Measurements from ENCODE around the gene ZNF516. TPM values are rescaled to one million over a fixed set of nuclear protein-coding genes. Genes with fewer than 3 reads are reported as not detected.

ZNF516 gene
- total and polyA plus RNA-seq, 2 of the 4 experiments (the other 2 are of a cell fraction), result 7.9 to 16.9 TPM

- Histone ChIP-seq H3K79me1 (ENCODE audit: low read depth in 1 of 2, low read length in 2 of 2) (peaks cover 34 to 75% of the 10 kb centered on the region in 2 experiments), H4K8ac (ENCODE audit: low read depth in 2 of 2, low read length in 2 of 2) (no peak overlapping the region), H3K4me1 (ENCODE audit: control insufficient read depth, insufficient read depth, low read length) (peaks cover 22% of the 10 kb centered on the region), H2BK120ac (ENCODE audit: low read depth, low read length) (no peak overlapping the region), H3K56ac (ENCODE audit: extremely low read depth, insufficient read depth, low read length) (no peak overlapping the region), H2BK20ac (ENCODE audit: low read depth, low read length) (no peak overlapping the region), H4K91ac (ENCODE audit: insufficient read depth, low read depth, low read length) (no peak overlapping the region), H2AK5ac (ENCODE audit: low read depth, low read length) (no peak overlapping the region), H2AFZ (replicated peaks; ENCODE audit: low read length, poor library complexity) (no peak overlapping the region), H2BK15ac (ENCODE audit: low read depth, low read length) (no peak overlapping the region), H3K9me1 (ENCODE audit: insufficient read depth, low read length) (peaks cover 23% of the 10 kb centered on the region), H3K9ac (ENCODE audit: low read depth, low read length) (no peak overlapping the region), H3K27me3 (ENCODE audit: control insufficient read depth, insufficient read depth, low read length) (no peaks in the 10 kb centered on the region), H3K23ac (ENCODE audit: low read depth, low read length) (no peak overlapping the region), H4K5ac (ENCODE audit: low read depth, low read length) (no peak overlapping the region), H3K14ac (replicated peaks; ENCODE audit: low read depth, low read length) (no peak overlapping the region), H2AK9ac (replicated peaks; ENCODE audit: low read depth, low read length, poor library complexity) (no peak overlapping the region), H3K4me3 (ENCODE audit: insufficient read depth, low read depth, low read length) (no peak overlapping the region), H3K4ac (ENCODE audit: low read depth, low read length) (no peak overlapping the region), H2BK5ac (ENCODE audit: low read depth, low read length, poor library complexity, severe bottlenecking) (no peak overlapping the region), H3K27ac (ENCODE audit: insufficient read depth, low read length) (no peak overlapping the region), H3K9me3 (ENCODE audit: control insufficient read depth, insufficient read depth, low read length) (no peaks in the 10 kb centered on the region), H3K4me2 (ENCODE audit: low read depth, low read length) (no peak overlapping the region), H4K20me1 (ENCODE audit: insufficient read depth, low read length) (peaks cover 75% of the 10 kb centered on the region), H3K18ac (ENCODE audit: low read depth, low read length) (no peak overlapping the region), H3K36me3 (ENCODE audit: control insufficient read depth, insufficient read depth, low read length) (peaks cover 34% of the 10 kb centered on the region)
- in situ Hi-C loops (cut with MboI; ENCODE audit: low sequenced_read_pairs) (no loop called here), intact Hi-C loops (cut with micrococcal nuclease) (no loop called here), dilution Hi-C loops (cut with HindIII; ENCODE audit: low sequenced_read_pairs, unreplicated experiment) (no loop called here)
- WGBS, 2 experiments (ENCODE audit: extremely low coverage in 2 of 2, insufficient read length in 1 of 2), result 94% methylated on average over 43 of the region's 65 CpGs; no CpG with 5 or more reads in 1 of the 2 experiments
- ChIA-PET POLR2A (ENCODE audit: unreplicated experiment) (no interaction called here), CTCF (no interaction called here)
- TF ChIP-seq MXI1 (IDR thresholded peaks at IDR 0.05; ENCODE audit: borderline replicate concordance, low read depth, low read length), result no peak
- TF ChIP-seq RAD21 (IDR thresholded peaks at IDR 0.05; ENCODE audit: low read length), result no peak
- TF ChIP-seq CEBPB (IDR thresholded peaks at IDR 0.05; ENCODE audit: low read depth, low read length), result no peak
- no peak for TF ChIP-seq CHD1 (IDR thresholded peaks at IDR 0.05; ENCODE audit: low read depth, low read length)
- TF ChIP-seq RFX5 (IDR thresholded peaks at IDR 0.05; ENCODE audit: low read depth, low read length), result no peak
- DNase-seq (no peak), ATAC-seq (ENCODE audit: low read depth) (no peak)
- BruUV-seq (replicated peaks), result no TSS peak
Observed at GRCh38 chr18:76441668-76442412, 53.2 kb downstream of the ZNF516 start.
